ENCODE results near the gene ZNF423.

The ZNF423 gene

DNA sequence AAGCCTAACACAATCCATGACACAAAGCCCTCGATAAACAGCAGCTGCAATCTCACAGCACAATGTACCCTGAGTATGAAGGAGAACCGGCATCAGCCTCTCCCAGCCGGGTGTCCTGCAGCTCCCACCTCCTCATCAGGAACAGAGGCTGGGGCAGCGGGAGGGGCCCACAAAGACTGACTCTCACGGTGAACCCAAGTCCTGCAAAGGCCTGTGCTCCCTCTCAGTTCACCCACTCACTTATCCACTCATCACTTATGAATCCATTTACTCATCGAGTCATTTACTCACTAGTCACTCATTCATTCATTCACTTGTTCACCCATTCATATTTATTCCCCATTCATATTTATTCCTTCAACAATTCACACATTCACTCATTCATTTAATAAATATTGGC, 11.6 kb downstream of the ZNF423 start:
- H3K4me1 Mint-ChIP-seq (ENCODE audit: low read depth), result no peaks in the 10 kb centered on the region
- no peaks in the 10 kb centered on the region for H3K9me3 Mint-ChIP-seq (ENCODE audit: low read depth)
- H3K27me3 Mint-ChIP-seq, result peaks cover 20% of the 10 kb centered on the region
- H3K36me3 Mint-ChIP-seq, result no peaks in the 10 kb centered on the region
- H3K27ac Mint-ChIP-seq, result no peak overlapping the region
- H3K4me3 Mint-ChIP-seq, result no peak overlapping the region

DNA sequence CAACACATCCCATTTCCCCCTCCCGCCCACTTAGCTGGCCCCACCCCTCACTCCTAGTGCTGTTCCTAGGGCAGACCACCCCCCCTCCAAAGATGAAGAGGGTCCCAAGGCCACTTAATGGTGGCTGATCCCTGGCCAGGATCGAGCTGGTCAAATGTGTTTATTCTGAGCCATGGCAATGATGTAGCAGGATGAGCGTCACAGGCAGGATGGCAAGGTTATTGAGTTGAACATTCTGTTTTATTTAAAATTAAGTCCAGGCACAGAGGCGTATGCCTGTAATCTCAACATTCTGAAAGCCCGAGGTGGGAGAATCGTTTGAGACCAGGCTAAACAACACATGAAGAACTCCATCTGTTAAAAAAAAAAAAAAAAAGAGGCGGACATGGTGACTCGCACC, 12.2 kb downstream of the ZNF423 start:
- Mint-ChIP-seq H3K27ac (no peak overlapping the region), H3K9me3 (ENCODE audit: low read depth) (no peaks in the 10 kb centered on the region), H3K27me3 (peaks cover 15% of the 10 kb centered on the region), H3K4me3 (no peak overlapping the region), H3K4me1 (ENCODE audit: low read depth) (no peaks in the 10 kb centered on the region), H3K36me3 (no peaks in the 10 kb centered on the region)

DNA sequence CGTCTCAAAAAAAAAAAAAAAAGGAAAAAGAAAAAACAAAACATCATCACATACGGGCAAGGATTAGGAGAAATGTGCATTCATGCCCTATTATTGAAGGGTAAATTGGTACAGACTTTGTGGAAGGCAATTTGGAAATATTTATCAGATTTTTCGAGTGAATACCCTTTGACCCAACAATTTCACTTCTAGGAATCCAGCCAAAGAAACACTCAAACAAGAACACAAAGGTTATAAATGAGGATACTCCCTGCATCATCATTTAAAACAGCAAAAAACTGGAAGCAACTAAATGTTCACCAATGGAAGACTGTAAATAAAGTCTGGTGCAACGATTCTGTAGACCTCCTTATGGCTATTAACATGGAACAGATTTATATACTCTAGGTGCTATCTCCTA, 12.9 kb downstream of the ZNF423 start:
- Mint-ChIP-seq H3K27ac (no peak overlapping the region), H3K4me3 (no peak overlapping the region), H3K4me1 (ENCODE audit: low read depth) (no peaks in the 10 kb centered on the region), H3K9me3 (ENCODE audit: low read depth) (no peaks in the 10 kb centered on the region), H3K27me3 (peaks cover 15% of the 10 kb centered on the region), H3K36me3 (no peaks in the 10 kb centered on the region)

DNA sequence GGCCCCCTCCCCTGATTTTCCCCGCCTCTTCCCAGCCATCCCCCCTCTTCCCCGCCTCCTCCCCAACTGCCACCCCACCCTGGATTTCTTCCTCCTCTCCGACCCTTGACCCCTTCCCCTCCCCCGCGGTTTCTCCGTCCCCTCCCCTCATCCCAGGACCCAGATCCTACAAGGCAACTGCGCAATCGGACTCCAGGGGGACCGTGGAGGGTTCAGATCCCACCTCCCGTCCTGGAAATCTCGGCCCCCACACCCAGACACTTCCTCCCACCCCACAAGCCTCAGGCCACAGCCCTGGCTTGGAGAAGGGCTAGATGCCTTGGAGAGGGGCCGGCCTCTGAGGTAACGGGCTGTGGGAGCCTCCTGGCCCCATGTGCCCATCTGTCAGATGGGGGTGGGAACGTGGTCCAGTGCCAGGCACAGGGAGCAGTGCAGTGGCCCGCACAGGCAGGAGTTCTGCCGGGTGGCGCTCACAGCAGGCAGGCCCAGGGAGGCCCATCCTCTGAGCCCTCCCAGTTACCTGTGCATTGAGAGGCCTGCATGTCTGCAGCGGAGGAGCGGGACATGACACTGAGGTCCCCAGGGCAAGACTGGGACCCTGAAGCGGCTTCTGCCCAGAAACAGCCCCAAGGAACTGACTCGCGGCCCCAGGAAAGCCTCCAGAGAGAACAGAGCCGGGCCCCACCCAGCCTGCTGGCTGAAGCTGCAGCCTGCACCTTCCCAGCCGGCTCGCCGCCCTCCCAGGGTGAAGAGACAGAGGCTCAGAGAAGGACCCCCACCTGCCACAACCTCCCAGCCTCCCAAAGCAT, 16.7 kb downstream of the ZNF423 start:
- no peaks in the 10 kb centered on the region for H3K4me1 Mint-ChIP-seq (ENCODE audit: low read depth)
- H3K36me3 Mint-ChIP-seq, result no peaks in the 10 kb centered on the region
- H3K9me3 Mint-ChIP-seq (ENCODE audit: low read depth), result no peaks in the 10 kb centered on the region
- H3K4me3 Mint-ChIP-seq, result no peak overlapping the region
- H3K27ac Mint-ChIP-seq, result no peak overlapping the region
- H3K27me3 Mint-ChIP-seq, result peaks cover 17% of the 10 kb centered on the region

DNA sequence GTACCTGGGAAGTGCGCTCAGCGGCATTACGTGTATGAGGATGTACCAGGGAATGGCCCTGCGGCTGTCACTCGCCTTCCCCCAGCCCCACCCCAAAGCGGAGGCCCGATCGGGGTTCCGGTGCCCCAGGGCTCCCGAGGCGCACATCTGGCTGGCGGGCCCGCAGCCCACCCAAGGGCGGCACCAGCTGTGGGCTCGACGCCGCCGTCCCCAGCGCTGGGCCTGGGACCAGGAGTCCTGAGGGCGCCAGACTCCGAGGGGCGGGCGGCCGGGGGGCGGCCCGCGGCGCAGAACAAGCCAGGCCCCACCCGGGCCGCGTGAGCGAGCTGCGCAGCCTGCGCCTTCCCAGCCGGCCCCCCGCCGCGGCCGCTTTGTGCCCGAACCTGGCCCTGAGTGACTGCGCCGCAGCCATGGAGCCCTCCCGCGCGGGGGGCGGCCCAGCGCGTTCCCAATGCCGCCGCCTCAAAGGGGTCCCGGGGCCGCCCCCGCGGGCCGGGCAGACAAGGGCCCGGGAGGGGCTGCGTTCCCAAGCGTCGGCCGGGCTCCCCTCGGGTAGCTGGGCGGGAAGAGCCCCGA, 17.4 kb downstream of the ZNF423 start:
- H3K27me3 Mint-ChIP-seq, result peaks cover 17% of the 10 kb centered on the region
- H3K4me1 Mint-ChIP-seq (ENCODE audit: low read depth), result no peaks in the 10 kb centered on the region
- H3K36me3 Mint-ChIP-seq, result no peaks in the 10 kb centered on the region
- no peak overlapping the region for H3K27ac Mint-ChIP-seq
- H3K9me3 Mint-ChIP-seq (ENCODE audit: low read depth), result no peaks in the 10 kb centered on the region
- H3K4me3 Mint-ChIP-seq, result no peak overlapping the region

DNA sequence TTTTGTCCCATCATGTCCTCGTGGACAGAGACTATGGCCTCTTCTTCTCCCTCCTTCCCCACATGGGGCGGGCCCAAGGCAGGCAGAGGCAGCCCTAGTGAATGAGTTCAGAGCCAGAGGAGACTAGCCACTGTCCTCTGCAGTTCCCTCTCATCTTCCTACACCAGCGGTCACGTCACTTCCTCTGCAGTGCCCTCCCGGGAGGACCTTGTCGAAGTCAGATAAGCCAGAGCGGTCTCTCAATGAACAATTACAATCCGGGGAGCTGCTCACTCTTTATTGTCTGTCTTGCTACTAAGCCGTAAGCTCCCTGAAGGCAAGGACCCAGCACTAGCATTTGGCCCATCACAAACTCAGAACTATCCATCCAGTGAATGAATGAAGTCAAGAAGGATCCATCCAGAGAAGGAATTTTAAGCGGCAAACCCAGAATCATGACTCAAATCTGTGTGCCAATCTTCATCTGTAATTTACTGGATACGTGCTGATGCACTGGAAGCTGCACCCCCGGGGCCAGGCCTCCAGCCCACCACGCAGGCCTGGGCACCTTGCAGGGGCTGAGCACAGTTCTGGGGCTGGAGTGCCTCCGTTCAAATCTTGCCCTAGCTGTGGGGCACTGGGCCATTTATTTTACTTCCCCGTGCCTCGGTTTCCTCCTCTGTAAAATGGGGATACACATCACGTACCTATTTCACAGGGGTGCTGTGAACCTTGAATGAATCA, 18.1 kb downstream of the ZNF423 start:
- Mint-ChIP-seq H3K27ac (no peak overlapping the region), H3K4me3 (no peak overlapping the region), H3K4me1 (ENCODE audit: low read depth) (no peaks in the 10 kb centered on the region), H3K36me3 (no peaks in the 10 kb centered on the region), H3K9me3 (ENCODE audit: low read depth) (no peaks in the 10 kb centered on the region), H3K27me3 (peaks cover 17% of the 10 kb centered on the region)

DNA sequence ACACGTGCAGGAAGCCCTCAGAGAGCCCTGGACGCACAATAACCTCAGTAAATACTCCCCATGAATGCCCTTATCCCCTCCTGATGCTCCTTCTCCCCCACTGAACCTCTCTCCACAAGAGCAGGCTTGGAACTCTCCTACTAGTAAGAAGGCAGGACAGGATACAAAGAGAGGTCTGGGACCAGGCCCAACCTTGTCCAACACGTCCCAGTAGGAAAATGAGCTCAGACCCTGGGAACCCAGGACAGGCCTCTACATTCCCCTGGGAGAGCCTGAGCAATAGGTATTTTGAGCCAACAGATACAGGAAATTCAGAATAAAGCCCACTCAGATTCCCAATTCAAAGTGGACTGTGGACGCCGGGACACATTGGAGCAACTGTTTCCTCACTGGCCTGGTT, 19.2 kb downstream of the ZNF423 start:
- H3K27me3 Mint-ChIP-seq, result peaks cover 17% of the 10 kb centered on the region
- no peaks in the 10 kb centered on the region for H3K4me1 Mint-ChIP-seq (ENCODE audit: low read depth)
- no peaks in the 10 kb centered on the region for H3K36me3 Mint-ChIP-seq
- no peaks in the 10 kb centered on the region for H3K9me3 Mint-ChIP-seq (ENCODE audit: low read depth)
- H3K27ac Mint-ChIP-seq, result no peak overlapping the region
- H3K4me3 Mint-ChIP-seq, result no peak overlapping the region

DNA sequence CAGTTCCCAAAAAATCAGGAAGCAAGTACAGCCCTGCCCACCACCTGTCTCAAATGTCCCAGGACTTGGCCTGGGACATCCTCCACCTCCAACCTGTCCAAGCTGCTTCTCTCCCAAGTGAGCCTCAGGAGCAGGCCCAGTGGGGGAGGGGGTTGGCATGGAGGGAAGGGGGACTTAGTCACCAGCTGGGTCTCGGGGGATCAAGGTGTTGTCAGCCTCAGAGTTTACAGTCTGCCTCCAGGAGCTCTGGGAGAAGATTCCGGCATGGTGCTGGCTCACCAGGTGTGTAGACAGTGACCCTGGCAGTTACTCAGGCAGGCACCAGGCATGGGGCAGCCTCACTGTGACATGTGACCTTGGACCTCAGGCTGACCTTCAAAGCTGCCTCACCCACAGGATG, 19.7 kb downstream of the ZNF423 start:
- no peaks in the 10 kb centered on the region for H3K36me3 Mint-ChIP-seq
- no peak overlapping the region for H3K27ac Mint-ChIP-seq
- H3K27me3 Mint-ChIP-seq, result peaks cover 14% of the 10 kb centered on the region
- H3K9me3 Mint-ChIP-seq (ENCODE audit: low read depth), result no peaks in the 10 kb centered on the region
- H3K4me1 Mint-ChIP-seq (ENCODE audit: low read depth), result no peaks in the 10 kb centered on the region
- H3K4me3 Mint-ChIP-seq, result no peak overlapping the region

DNA sequence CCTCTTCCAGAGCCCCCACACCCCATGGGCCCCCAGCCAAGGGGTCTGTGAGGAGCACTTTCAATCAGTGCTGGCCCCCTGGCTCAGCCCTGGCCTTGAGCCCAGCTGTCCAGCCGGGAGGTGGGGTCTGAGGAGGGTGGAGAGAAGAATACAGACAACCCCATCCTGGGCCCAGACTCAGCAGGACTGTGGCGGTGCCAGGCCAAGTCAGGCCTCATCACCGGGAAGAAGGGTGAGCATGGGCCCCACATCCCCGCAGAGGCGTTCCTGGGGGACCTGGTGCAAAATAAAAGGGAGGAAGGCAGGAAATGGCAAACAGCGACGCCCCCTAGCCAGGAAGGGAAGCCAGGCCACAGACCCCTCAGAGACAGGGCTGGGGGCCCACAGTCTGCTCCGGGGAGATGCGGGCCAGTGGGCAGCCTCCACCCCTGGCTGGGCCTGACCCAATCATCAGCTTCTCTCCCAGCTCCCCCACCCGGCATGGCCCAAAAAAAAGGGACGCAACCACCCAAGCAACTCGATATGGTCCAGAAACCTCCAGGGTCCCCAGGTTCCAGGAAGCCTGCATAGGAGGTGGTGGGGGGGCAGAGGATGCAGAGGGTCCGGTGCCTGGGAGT, 20.6 kb downstream of the ZNF423 start:
- no peak overlapping the region for H3K4me3 Mint-ChIP-seq
- H3K36me3 Mint-ChIP-seq, result no peaks in the 10 kb centered on the region

DNA sequence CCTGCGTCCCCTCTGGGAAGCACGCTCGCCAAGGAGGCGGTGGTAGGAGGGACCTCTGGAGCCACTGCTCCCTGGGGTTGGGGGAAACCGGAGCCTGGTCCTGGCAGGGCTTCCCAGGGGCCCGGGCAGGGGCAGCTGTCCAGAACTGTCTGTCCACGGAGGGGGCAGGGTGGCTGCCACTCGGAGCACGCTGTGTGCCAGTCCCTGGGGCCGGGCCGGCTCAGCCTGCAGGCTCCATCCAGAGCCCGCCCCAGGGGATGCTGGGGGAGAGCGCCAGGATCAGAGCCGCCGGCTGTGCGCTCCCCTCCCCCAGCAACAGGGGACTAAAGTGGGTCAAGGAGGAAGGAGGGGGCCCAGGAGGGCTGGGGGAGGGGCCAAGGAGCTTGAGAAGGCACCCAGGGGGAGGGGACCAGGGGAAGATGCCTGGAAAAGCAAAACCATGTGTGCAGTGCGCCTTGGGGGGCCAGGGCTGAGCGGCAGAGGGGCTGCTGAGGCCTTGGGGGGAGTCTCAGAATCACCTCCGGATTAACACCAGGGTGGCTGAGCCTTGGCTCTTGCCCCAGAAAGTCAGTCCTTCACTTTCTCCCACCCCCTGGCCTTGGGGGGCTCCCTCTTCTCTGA, 21.3 kb downstream of the ZNF423 start:
- no peak overlapping the region for H3K27ac Mint-ChIP-seq
- peaks cover 5% of the 10 kb centered on the region for H3K27me3 Mint-ChIP-seq
- H3K4me1 Mint-ChIP-seq (ENCODE audit: low read depth), result no peaks in the 10 kb centered on the region
- no peak overlapping the region for H3K4me3 Mint-ChIP-seq
- H3K36me3 Mint-ChIP-seq, result no peaks in the 10 kb centered on the region
- no peaks in the 10 kb centered on the region for H3K9me3 Mint-ChIP-seq (ENCODE audit: low read depth)

More for the DNA sequence above, 20.6 kb downstream of the ZNF423 start:
- Mint-ChIP-seq H3K27ac (no peak overlapping the region), H3K4me1 (ENCODE audit: low read depth) (no peaks in the 10 kb centered on the region), H3K27me3 (peaks cover 9% of the 10 kb centered on the region), H3K9me3 (ENCODE audit: low read depth) (no peaks in the 10 kb centered on the region)

DNA sequence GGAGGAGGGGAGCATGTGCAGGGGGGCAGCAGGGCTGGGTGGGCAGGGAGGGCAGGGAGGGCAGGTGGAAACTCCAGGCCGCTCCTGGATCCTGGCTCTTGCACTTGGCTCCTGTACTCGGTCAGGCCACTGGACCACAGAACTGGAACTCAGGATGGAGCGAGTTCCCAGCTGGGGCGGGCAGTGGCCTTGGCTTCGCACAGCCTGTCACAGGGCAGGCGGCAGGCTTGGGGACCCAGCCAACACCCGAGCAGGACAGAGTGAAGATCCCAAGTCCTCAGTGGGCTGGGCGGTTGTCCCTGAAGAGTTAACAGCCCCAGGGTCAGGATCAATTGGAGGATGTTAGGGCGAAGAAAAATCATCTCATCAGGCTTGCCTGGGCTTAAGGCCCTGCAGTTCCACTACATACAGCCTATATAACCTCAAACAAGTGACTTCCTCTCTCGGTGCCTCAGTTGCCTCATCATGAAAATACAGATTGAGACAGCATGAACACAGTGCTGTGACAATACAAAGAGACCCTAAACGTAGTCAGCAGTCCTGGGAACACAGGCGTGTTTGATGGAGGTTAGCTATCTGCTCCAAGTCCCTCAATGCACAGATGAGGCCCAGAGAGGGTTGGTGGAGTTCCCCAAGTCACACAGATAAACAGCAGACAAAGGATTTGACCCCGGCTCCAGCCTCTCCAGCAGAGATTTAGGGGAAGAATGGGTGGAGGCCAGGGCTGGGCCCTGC, 21.9 kb downstream of the ZNF423 start:
- Mint-ChIP-seq H3K4me1 (ENCODE audit: low read depth) (no peaks in the 10 kb centered on the region), H3K9me3 (ENCODE audit: low read depth) (no peaks in the 10 kb centered on the region), H3K27ac (no peak overlapping the region), H3K4me3 (no peak overlapping the region), H3K36me3 (no peaks in the 10 kb centered on the region), H3K27me3 (peaks cover 5% of the 10 kb centered on the region)

DNA sequence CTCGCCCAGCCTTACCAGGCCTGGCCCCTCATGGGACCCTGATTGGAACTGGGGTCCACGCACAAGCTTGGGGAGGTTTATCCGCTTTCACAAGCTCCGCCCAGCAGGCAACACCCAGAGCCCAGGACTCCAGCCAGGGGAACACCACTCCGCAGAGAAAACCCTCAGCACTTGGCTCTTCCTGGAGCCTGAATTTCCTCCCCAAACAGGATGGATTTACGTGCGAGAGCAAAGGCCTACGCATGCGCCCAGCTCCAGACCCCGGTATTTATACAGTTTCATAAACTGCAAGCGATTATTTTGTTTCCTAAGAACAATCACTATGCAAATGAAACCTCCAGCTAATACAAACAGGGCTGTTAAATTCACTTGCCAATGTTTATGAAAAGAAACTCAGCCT, 22.8 kb downstream of the ZNF423 start:
- no peaks in the 10 kb centered on the region for H3K36me3 Mint-ChIP-seq
- no peaks in the 10 kb centered on the region for H3K4me1 Mint-ChIP-seq (ENCODE audit: low read depth)
- H3K9me3 Mint-ChIP-seq (ENCODE audit: low read depth), result no peaks in the 10 kb centered on the region
- no peak overlapping the region for H3K27ac Mint-ChIP-seq
- H3K4me3 Mint-ChIP-seq, result no peak overlapping the region
- peaks cover 5% of the 10 kb centered on the region for H3K27me3 Mint-ChIP-seq

DNA sequence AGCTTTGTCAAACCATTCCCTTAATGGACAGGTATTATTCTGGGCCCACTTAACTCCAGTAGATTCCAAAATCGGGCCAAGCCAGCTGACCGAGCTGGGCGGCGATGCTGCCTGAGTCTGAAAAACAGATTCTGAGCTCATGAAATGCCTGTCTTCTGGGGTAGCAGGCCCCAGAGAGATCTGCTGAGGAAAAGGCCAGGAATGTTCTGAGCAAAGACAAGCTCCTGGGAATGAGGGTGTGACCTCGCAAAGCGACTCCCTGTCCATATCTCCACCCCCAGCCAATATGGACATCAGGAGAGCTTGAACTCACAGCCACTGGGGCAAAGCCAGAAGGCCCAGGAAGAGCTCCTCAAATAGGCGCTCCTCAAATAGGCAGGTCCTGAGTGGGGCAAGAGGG, 23.7 kb downstream of the ZNF423 start:
- Mint-ChIP-seq H3K9me3 (ENCODE audit: low read depth) (no peaks in the 10 kb centered on the region), H3K27ac (no peak overlapping the region), H3K4me3 (no peak overlapping the region), H3K4me1 (ENCODE audit: low read depth) (no peaks in the 10 kb centered on the region), H3K36me3 (no peaks in the 10 kb centered on the region), H3K27me3 (no peaks in the 10 kb centered on the region)

DNA sequence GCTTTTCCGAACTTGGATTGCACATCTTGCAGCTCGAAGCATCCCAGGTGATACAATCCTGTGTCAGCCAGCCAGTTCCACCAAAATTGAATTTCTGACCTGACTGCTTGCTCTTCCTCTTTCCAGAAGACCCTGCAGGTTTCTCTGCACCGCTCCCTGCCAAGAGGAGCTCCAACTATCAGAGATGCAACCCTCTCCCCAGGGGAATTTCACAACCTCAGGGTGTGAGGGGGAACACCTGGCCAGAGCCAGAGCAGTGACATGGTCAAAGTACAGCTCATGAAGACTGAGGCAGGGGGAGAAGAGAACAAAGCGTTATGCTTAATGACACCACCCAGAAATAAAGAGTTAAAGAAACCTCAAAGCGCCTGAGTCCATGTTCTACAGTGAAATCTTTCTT, 25.0 kb downstream of the ZNF423 start:
- Mint-ChIP-seq H3K36me3 (no peaks in the 10 kb centered on the region), H3K27me3 (no peaks in the 10 kb centered on the region), H3K9me3 (ENCODE audit: low read depth) (no peaks in the 10 kb centered on the region), H3K4me3 (no peak overlapping the region), H3K4me1 (ENCODE audit: low read depth) (no peaks in the 10 kb centered on the region), H3K27ac (no peak overlapping the region)
